Stimulated activated CD4-positive, alpha-beta T cell treated with anti-CD3 and anti-CD28 coated beads, Interleukin-12 subunit alpha, Interleukin-12 subunit beta, amount 100 ng/mL, for 24 hours (primary cell): ENCODE results near the gene FRZB.

Experiments
- DNase-seq, 2 experiments: peaks; one replicate each; pipeline ENCODE4 v3.0.0-alpha.2; 2020; ENCODE audit warnings: low read depth in 2 of 2

Gene FRZB

DNA sequence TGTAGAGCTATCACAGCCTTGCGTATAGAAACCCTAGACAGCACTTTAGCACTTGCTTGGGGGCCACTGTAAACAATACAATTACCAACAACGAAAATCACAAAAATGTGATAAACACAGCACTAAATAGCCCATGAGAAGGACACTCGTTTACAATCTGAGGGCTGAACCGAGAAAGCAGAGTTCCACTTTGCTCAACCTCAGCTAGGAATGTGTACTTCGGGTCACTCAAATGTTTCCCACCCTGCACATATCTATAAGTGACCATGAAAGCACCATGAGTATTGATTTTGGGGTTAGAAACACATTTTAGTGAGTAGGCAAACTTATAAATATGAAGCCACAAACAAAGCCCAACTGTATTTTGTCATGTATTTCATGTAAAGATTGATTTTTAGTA, 62.3 kb downstream of the FRZB start:
- DNase-seq = no peak

DNA sequence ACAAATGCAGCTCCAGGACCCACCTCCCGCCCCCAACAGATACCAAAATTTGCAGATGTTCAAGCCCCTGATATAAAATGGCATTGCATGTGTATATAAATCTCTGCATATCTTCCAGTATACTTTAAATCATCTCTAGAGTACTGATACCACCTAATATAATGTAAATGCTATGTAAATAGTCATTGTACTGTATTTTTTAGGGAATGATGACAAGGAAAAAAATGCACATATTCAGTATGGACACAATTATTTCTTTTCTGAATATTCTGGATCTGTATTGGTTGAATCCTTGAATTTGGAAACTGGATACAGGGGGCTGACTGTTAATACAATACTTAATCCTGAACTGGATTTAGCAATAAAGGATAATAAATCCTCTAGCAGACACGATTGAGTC, 67.7 kb downstream of the FRZB start:
- no peak for DNase-seq

DNA sequence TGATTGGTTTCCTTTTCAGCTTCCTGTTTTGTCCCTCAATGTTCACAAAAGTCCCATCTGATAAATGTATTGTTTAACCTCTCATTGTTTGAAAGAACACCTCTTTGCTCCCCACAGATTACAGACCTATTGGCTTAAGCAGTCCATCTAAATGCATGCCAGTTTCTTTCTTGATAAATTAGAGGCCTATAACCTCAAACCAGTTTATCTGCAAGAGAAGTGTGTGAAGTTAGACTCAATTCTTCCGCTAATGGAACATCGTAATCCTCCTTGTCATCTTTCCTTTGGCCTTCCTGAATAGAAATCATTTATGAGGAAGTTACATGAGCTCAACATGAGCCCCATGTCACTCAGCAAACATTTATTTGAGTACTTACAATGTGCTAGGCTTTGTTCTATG, 74.0 kb downstream of the FRZB start:
- DNase-seq = no peak

DNA sequence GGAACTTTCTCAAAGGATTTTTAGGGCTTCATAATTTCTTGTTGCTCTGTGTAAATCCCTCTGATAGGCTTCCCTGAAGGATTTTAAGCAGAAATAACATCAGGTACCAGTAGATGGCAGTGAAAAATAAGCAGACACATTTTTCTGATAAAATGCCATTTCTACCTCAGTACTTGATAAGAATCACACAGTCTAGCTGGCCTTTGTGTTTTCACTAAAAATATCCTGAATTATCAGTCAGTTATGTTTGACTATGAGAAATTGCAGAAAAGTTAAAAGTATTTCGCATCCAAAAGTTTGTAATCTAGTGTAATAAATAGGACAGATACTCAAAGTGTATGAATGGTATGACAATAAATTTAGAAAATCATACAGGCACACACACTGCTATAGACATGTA, 81.7 kb downstream of the FRZB start:
- no peak for DNase-seq

DNA sequence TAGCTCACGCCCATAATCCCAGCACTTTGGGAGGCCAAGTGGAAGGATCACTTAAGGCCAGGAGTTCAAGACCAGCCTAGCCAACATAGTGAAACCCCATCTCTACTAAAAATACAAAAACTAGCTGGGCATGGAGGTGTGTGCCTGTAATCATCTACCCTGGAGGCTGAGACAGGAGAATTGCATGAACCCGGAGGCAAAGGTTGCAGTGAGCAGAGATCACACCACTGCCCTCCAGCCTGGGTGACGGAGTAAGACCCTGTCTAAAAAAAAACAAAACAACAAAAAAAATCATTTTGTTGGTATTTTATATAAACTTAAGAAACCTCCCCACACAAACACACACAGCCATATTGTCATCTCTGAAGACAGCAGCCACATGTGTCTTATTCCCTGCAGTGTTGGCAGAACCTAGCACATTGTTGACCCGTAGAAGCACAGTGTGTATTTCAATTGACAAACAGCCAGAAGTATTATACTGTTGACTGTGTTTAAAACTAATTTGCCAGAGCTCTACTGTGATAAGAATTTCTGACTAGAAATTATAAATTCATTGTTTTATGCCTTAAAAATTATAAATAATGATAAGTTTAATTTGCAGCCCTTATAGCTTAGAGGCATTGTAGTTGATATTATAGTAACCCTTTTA, 82.3 kb downstream of the FRZB start:
- no peak for DNase-seq
